Body of pancreas (tissue), 4 donors: ENCODE results near the gene VWA5B1.

Experiments
- POLR2A ChIP-seq, 3 donors: fragments of 450-650 bp; IDR thresholded peaks; one replicate each; pipeline ENCODE4 v1.6.1; 2016; ENCODE audit warnings: antibody characterized with exemption in 3 of 3, mild to moderate bottlenecking in 2 of 3
- TF ChIP-seq, protein P1 (sequence below), 7 experiments: fragments of 450-650 bp in 4 of 7; fragments of 200-600 bp in 3 of 7; sonication (generic) in 3 of 7; IDR thresholded peaks; one replicate each; pipeline ENCODE4 v1.5.1; 2016 to 2019; ENCODE audit warnings: antibody characterized with exemption in 7 of 7

- TF ChIP-seq, protein P1, sequence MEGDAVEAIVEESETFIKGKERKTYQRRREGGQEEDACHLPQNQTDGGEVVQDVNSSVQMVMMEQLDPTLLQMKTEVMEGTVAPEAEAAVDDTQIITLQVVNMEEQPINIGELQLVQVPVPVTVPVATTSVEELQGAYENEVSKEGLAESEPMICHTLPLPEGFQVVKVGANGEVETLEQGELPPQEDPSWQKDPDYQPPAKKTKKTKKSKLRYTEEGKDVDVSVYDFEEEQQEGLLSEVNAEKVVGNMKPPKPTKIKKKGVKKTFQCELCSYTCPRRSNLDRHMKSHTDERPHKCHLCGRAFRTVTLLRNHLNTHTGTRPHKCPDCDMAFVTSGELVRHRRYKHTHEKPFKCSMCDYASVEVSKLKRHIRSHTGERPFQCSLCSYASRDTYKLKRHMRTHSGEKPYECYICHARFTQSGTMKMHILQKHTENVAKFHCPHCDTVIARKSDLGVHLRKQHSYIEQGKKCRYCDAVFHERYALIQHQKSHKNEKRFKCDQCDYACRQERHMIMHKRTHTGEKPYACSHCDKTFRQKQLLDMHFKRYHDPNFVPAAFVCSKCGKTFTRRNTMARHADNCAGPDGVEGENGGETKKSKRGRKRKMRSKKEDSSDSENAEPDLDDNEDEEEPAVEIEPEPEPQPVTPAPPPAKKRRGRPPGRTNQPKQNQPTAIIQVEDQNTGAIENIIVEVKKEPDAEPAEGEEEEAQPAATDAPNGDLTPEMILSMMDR (IDR thresholded peaks at IDR 0.05) = no peak
- no peak for TF ChIP-seq POLR2A (IDR thresholded peaks at IDR 0.05)
Measured at GRCh38 chr1:20380175-20380574, 89.5 kb downstream of the VWA5B1 start.
